HepG2 (cell line): ENCODE results near the gene EXOSC6. TPM values are rescaled to one million over a fixed set of nuclear protein-coding genes. Genes with fewer than 3 reads are reported as not detected.
A peak's percentile ranks its signal among the peaks of the same experiment; 100 is the strongest.

ENCODE experiments used
- CENPX ChIP-seq: sonication (generic); formaldehyde crosslinking; IDR thresholded peaks from 2 replicates; pipeline ENCODE4 v1.9.0; 2021; ENCODE audit warnings: mild to moderate bottlenecking, missing genetic modification reagents, moderate library complexity
- ISX ChIP-seq: sonication (generic); formaldehyde crosslinking; conservative IDR thresholded peaks from 2 replicates; pipeline ENCODE4 v1.5.0; 2020; ENCODE audit warnings: missing genetic modification reagents
- JDP2 ChIP-seq: sonication (generic); formaldehyde crosslinking; IDR thresholded peaks from 2 replicates; pipeline ENCODE4 v1.8.1; 2022; ENCODE audit warnings: missing genetic modification reagents, borderline replicate concordance
- MBNL3 ChIP-seq: fragments of 250-450 bp; sonication (Bioruptor Pico); conservative IDR thresholded peaks from 2 replicates; pipeline ENCODE4 v1.8.0; 2022; ENCODE audit warnings: mild to moderate bottlenecking, inconsistent platforms
- MTA1 ChIP-seq: sonication (generic); formaldehyde crosslinking; IDR thresholded peaks from 2 replicates; pipeline ENCODE4 v1.4.0; 2020; ENCODE audit warnings: missing genetic modification reagents, mild to moderate bottlenecking, borderline replicate concordance
- PTBP1 ChIP-seq: fragments of 200-400 bp; formaldehyde crosslinking; IDR thresholded peaks from 2 replicates; pipeline ENCODE4 v1.6.1; 2018; ENCODE audit warnings: low read length, low read depth; ENCODE audit not compliant: poor library complexity, severe bottlenecking
- RNF219 ChIP-seq: sonication (generic); formaldehyde crosslinking; IDR thresholded peaks from 2 replicates; pipeline ENCODE4 v1.5.0; 2020; ENCODE audit warnings: mild to moderate bottlenecking, missing genetic modification reagents
- TBP ChIP-seq: sonication (generic); formaldehyde crosslinking; IDR thresholded peaks from 2 replicates; pipeline ENCODE4 v1.5.0; 2020; ENCODE audit warnings: missing genetic modification reagents
- ZKSCAN8 ChIP-seq: IDR thresholded peaks from 2 replicates; pipeline ENCODE4 v1.6.1; 2016; ENCODE audit warnings: borderline replicate concordance, missing genetic modification reagents, missing compliant biosample characterization
- ZNF124 ChIP-seq: sonication (generic); formaldehyde crosslinking; IDR thresholded peaks from 2 replicates; pipeline ENCODE4 v1.4.0; 2020; ENCODE audit warnings: missing genetic modification reagents
- ZNF281 ChIP-seq: sonication (generic); formaldehyde crosslinking; IDR thresholded peaks from 2 replicates; pipeline ENCODE4 v1.4.0; 2020; ENCODE audit warnings: missing genetic modification reagents, borderline replicate concordance
- ZSCAN9 ChIP-seq: IDR thresholded peaks from 2 replicates; pipeline ENCODE4 v1.6.1; 2016; ENCODE audit warnings: borderline replicate concordance
- polyA plus RNA-seq, 8 experiments: library from polyadenylated mRNA; depleted of rRNA in 3 of 8; stranded (reverse) in 7 of 8; unstranded in 1 of 8; fragments of >200 nt; fragmentation: Illumina TruSeq in 4 of 8; extraction: Trizol in 4 of 8; gene quantifications; 2 replicates each; pipeline versions ENCODE4 v1.2.1 to v1.2.3, GENCODE V29; 2011 to 2016; ENCODE audit warnings: low read depth in 4 of 8, missing spikeins in 1 of 8, mixed read lengths in 1 of 8; ENCODE audit not compliant: insufficient read depth in 1 of 8
- total RNA-seq, 5 experiments: library from RNA; depleted of rRNA; stranded (reverse); fragments of >200 nt; fragmentation: Illumina TruSeq; extraction: Trizol; gene quantifications; 2 replicates each; pipeline ENCODE4 v1.2.3, GENCODE V29; 2016; ENCODE audit warnings: low read depth in 1 of 5
- TF ChIP-seq, protein P1 (sequence below): sonication (generic); formaldehyde crosslinking; IDR thresholded peaks from 2 replicates; pipeline ENCODE4 v1.4.0; 2020; ENCODE audit warnings: mild to moderate bottlenecking, missing genetic modification reagents
- TF ChIP-seq, protein P2 (sequence below): sonication (generic); formaldehyde crosslinking; IDR thresholded peaks from 2 replicates; pipeline ENCODE4 v1.4.0; 2020; ENCODE audit warnings: mild to moderate bottlenecking, missing genetic modification reagents

EXOSC6 gene
- total and polyA plus RNA-seq, 2 of the 13 experiments (the other 11 are each of a cell fraction or from before 2014, with no cell fraction given), result 13.1 to 39.9 TPM

DNA sequence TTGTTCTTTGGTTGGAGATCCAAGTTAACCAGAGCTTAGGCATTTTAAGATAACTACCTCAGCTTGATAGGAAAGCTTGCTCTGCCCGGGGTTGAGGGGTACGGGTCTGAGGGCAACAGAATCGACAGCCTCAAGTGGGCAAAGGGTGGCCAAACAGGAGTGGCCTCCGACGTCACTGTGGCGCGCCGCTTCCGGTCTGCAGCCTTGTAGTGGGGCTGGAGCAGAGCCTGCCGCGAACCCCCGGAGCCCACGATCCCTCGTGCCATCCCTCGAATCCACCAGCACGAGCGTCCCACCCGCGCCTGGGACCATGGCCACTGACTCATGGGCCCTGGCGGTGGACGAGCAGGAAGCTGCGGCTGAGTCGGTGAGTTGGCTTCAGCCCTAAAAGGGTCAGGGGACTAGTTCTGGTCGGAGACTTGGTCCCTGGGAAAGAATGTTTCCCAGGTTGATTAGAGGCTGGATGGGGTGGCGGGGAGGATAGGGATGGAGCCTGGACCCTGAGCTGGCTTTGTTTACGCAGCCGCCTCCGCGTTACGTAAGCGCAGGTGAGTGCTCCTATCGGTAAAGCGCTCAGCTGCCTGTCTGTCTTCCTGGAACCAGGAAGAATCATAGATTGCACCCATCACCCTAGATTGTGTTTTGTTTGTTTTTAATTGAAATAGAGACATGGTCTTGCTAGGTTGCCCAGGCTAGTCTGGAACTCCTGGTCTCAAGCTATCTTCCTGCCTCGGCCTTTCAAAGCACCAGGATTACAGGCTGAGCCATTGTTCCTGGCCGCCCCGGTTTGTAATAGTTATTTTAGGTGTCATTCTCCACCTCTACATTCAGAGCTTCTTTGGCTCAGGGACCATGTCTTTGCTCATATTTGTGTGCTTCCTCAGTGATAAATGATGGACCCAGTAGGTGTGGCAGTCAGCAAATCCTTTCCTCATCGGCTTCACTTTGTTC, 47.5 kb upstream of the EXOSC6 start, which contains the start of gene DDX19B (continued):
- no peak; the same call in 1 of the 2 replicates for TF ChIP-seq RNF219
- TF ChIP-seq MTA1 (CRISPR knock-in tag), result peak; percentile 88; the same call in 1 of the 2 replicates
- no peak for TF ChIP-seq TBP (CRISPR knock-in tag)
- 0 out of 2 replicates have a peak, but pooled peaks have one; percentile 36 for TF ChIP-seq ZKSCAN8 (CRISPR knock-in tag)
- no peak for TF ChIP-seq MBNL3
- TF ChIP-seq ZNF281 (CRISPR knock-in tag), result peak; percentile 56
- no peak for TF ChIP-seq PTBP1
- peak; percentile 55 for TF ChIP-seq ZNF124
- TF ChIP-seq JDP2 (CRISPR knock-in tag), result no peak; the same call in 1 of the 2 replicates
- TF ChIP-seq ISX (CRISPR knock-in tag), result no peak
- TF ChIP-seq CENPX (CRISPR knock-in tag), result no peak
- TF ChIP-seq ZSCAN9 (CRISPR knock-in tag), result no peak; the same call in 1 of the 2 replicates
- TF ChIP-seq, protein P1, sequence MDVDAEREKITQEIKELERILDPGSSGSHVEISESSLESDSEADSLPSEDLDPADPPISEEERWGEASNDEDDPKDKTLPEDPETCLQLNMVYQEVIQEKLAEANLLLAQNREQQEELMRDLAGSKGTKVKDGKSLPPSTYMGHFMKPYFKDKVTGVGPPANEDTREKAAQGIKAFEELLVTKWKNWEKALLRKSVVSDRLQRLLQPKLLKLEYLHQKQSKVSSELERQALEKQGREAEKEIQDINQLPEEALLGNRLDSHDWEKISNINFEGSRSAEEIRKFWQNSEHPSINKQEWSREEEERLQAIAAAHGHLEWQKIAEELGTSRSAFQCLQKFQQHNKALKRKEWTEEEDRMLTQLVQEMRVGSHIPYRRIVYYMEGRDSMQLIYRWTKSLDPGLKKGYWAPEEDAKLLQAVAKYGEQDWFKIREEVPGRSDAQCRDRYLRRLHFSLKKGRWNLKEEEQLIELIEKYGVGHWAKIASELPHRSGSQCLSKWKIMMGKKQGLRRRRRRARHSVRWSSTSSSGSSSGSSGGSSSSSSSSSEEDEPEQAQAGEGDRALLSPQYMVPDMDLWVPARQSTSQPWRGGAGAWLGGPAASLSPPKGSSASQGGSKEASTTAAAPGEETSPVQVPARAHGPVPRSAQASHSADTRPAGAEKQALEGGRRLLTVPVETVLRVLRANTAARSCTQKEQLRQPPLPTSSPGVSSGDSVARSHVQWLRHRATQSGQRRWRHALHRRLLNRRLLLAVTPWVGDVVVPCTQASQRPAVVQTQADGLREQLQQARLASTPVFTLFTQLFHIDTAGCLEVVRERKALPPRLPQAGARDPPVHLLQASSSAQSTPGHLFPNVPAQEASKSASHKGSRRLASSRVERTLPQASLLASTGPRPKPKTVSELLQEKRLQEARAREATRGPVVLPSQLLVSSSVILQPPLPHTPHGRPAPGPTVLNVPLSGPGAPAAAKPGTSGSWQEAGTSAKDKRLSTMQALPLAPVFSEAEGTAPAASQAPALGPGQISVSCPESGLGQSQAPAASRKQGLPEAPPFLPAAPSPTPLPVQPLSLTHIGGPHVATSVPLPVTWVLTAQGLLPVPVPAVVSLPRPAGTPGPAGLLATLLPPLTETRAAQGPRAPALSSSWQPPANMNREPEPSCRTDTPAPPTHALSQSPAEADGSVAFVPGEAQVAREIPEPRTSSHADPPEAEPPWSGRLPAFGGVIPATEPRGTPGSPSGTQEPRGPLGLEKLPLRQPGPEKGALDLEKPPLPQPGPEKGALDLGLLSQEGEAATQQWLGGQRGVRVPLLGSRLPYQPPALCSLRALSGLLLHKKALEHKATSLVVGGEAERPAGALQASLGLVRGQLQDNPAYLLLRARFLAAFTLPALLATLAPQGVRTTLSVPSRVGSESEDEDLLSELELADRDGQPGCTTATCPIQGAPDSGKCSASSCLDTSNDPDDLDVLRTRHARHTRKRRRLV, result peak; percentile 97
- TF ChIP-seq, protein P2, sequence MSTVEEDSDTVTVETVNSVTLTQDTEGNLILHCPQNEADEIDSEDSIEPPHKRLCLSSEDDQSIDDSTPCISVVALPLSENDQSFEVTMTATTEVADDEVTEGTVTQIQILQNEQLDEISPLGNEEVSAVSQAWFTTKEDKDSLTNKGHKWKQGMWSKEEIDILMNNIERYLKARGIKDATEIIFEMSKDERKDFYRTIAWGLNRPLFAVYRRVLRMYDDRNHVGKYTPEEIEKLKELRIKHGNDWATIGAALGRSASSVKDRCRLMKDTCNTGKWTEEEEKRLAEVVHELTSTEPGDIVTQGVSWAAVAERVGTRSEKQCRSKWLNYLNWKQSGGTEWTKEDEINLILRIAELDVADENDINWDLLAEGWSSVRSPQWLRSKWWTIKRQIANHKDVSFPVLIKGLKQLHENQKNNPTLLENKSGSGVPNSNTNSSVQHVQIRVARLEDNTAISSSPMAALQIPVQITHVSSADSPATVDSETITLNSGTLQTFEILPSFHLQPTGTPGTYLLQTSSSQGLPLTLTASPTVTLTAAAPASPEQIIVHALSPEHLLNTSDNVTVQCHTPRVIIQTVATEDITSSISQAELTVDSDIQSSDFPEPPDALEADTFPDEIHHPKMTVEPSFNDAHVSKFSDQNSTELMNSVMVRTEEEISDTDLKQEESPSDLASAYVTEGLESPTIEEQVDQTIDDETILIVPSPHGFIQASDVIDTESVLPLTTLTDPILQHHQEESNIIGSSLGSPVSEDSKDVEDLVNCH (CRISPR knock-in tag), result no peak
